ENCODE measurements around the gene COQ3. TPM values are rescaled to one million over a fixed set of nuclear protein-coding genes. Genes with fewer than 3 reads are reported as not detected.

Gene COQ3
- total and polyA plus RNA-seq, 2 of the 8 experiments (the other 6 are each of a cell fraction or from before 2014, with no cell fraction given), result 8.4 to 16.2 TPM

- no peak for TF ChIP-seq HDAC2 (IDR thresholded peaks at IDR 0.05; ENCODE audit: borderline replicate concordance in 1 of 2, low read depth in 2 of 2, low read length in 2 of 2)
- TF ChIP-seq SIX5 (IDR thresholded peaks at IDR 0.05; ENCODE audit: low read depth, low read length), result no peak
- TF ChIP-seq BACH1 (IDR thresholded peaks at IDR 0.05; ENCODE audit: low read length), result no peak
- no peak for TF ChIP-seq SAP30 (IDR thresholded peaks at IDR 0.05; ENCODE audit: insufficient read depth, insufficient replicate concordance, low read length)
Observed at GRCh38 chr6:99344289-99344688, 49.7 kb downstream of the COQ3 start (continued).

Data from H1 (cell line).